Uterus (tissue), 4 donors: ENCODE measurements around the gene MAPKAPK3. TPM values are rescaled to one million over a fixed set of nuclear protein-coding genes. Genes with fewer than 3 reads are reported as not detected.

ENCODE experiments used
- DNase-seq, 2 donors: peaks; one replicate each; pipeline ENCODE4 v3.0.0-alpha.2; 2019 to 2020
- H3K27ac ChIP-seq, 2 donors: fragments of 200-600 bp; sonication (generic); 1 replicate in 1 of 2; 2 replicates in 1 of 2; pipeline ENCODE4 v1.5.1; 2016 to 2018
- H3K27me3 ChIP-seq, 2 donors: fragments of 200-600 bp; sonication (generic); one replicate each; pipeline ENCODE4 v1.5.1; 2018 to 2019; ENCODE audit warnings: control low read depth in 1 of 2
- H3K36me3 ChIP-seq, 2 donors: fragments of 200-600 bp; sonication (generic); one replicate each; pipeline ENCODE4 v1.5.1; 2019; ENCODE audit warnings: control low read depth in 1 of 2
- H3K4me1 ChIP-seq, 2 donors: fragments of 200-600 bp; sonication (generic); one replicate each; pipeline ENCODE4 v1.5.1; 2018 to 2019; ENCODE audit warnings: control low read depth in 1 of 2
- H3K4me3 ChIP-seq, 2 donors: fragments of 200-600 bp; sonication (generic); 1 replicate in 1 of 2; 2 replicates in 1 of 2; pipeline ENCODE4 v1.5.1; 2018 to 2019; ENCODE audit warnings: mild to moderate bottlenecking in 1 of 2
- H3K9me3 ChIP-seq, 2 donors: fragments of 200-600 bp; sonication (generic); one replicate each; pipeline ENCODE4 v1.5.1; 2019; ENCODE audit warnings: control low read depth in 1 of 2
- POLR2A ChIP-seq, 2 donors: fragments of 450-650 bp; IDR thresholded peaks; one replicate each; pipeline ENCODE4 v1.6.1; 2016; ENCODE audit warnings: antibody characterized with exemption in 2 of 2, mild to moderate bottlenecking in 1 of 2, moderate library complexity in 1 of 2
- intact Hi-C: fragments of 100-400 bp; cut with DNase I; formaldehyde crosslinking; loops from one replicate; pipeline ENCODE4 v1.15.1; 2023; ENCODE audit warnings: low total_unique reads
- total RNA-seq, 4 donors: library from RNA; depleted of rRNA in 3 of 4; stranded (reverse); fragments of >200 nt in 3 of 4; gene quantifications; one replicate each; pipeline versions ENCODE4 v1.1.0 to v1.2.4, GENCODE V29; 2014 to 2023
- TF ChIP-seq, protein P1 (sequence below), 4 experiments: fragments of 200-600 bp in 2 of 4; fragments of 450-650 bp in 2 of 4; sonication (generic) in 2 of 4; IDR thresholded peaks; one replicate each; pipeline ENCODE4 v1.5.1; 2016 to 2019; ENCODE audit warnings: antibody characterized with exemption in 4 of 4, mild to moderate bottlenecking in 2 of 4, moderate library complexity in 1 of 4
- donor health status: DM: yes; HTN: yes; CAD: no.

The MAPKAPK3 gene
- total RNA-seq, 4 donors from 2014 or later: 22.0 to 39.1 (median 29.0) TPM

DNA sequence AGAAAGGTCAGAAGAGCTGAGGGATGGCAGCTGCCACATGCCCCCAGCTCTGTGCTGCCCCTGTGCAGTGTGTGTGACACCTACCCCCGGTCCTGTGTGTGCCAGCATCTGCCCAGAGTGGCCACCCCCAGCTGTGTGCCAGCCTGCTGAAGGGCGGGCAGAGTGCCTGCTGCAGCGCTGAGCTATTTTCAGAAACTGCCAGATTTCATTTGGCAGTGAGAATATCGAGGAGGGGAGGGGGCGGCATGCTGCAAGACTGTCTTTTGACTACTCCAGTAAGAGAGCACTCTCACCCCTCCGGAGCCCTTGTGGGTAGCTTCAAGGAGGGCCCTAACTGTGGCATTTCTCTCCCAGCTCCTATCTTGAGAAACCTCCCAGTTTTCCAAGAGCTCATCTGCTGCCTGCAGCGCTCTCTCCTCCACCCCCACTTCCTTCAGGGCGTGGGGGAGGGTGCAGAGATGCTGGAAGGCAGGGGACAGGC is 32.5 kb downstream of the MAPKAPK3 start:
- Histone ChIP-seq H3K4me3 (no peak overlapping the region), H3K9me3 (no peaks in the 10 kb centered on the region), H3K27me3 (no peaks in the 10 kb centered on the region), H3K27ac (no peak overlapping the region), H3K36me3 (no peaks in the 10 kb centered on the region), H3K4me1 (no peaks in the 10 kb centered on the region)
- TF ChIP-seq, protein P1, sequence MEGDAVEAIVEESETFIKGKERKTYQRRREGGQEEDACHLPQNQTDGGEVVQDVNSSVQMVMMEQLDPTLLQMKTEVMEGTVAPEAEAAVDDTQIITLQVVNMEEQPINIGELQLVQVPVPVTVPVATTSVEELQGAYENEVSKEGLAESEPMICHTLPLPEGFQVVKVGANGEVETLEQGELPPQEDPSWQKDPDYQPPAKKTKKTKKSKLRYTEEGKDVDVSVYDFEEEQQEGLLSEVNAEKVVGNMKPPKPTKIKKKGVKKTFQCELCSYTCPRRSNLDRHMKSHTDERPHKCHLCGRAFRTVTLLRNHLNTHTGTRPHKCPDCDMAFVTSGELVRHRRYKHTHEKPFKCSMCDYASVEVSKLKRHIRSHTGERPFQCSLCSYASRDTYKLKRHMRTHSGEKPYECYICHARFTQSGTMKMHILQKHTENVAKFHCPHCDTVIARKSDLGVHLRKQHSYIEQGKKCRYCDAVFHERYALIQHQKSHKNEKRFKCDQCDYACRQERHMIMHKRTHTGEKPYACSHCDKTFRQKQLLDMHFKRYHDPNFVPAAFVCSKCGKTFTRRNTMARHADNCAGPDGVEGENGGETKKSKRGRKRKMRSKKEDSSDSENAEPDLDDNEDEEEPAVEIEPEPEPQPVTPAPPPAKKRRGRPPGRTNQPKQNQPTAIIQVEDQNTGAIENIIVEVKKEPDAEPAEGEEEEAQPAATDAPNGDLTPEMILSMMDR (IDR thresholded peaks at IDR 0.05): no peak
- no peak for TF ChIP-seq POLR2A (IDR thresholded peaks at IDR 0.05)
- intact Hi-C loops: no loop called here
- no peak for DNase-seq

DNA sequence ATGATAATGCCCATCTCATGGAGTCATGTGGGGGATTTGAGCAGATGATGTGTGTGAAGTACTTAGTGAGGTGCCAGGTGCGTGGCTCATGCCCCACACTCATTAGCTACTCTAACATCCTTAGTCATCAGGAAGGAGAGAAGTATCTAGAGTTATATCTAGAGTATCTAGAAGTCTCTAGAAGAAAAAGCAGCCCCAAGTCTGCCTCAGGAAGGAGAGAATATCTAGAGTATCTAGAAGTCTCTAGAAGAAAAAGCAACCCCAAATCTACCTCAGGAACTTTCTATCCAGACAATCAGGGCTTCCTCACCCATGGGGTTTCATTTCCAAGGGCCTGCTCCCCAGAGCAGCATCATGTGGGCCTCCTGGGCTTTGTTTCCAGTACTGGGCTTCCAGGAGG is 33.1 kb downstream of the MAPKAPK3 start:
- H3K27ac ChIP-seq: no peak overlapping the region
- TF ChIP-seq POLR2A (IDR thresholded peaks at IDR 0.05): no peak
- TF ChIP-seq, protein P1 (IDR thresholded peaks at IDR 0.05): no peak

DNA sequence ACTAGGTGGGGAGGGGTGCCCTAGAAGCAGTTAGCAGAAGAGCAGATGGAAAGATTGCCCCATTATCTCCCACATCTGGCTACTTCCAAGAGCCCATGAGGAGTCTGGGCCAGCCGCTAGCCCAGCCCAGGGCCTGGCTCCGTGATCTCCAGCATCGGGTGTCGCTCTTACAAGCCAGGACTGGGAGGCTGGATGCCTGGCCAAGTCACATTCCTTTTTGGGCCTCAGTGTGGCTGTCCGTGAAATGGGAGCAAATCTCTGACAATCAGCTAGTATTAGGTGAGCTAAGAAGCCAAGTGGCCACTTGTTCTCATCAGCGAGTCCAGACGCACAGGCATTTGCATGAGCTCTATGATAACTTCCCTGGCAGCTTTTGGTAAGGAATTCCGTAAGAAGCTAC is 34.5 kb downstream of the MAPKAPK3 start:
- Histone ChIP-seq H3K27ac (no peak overlapping the region), H3K36me3 (no peaks in the 10 kb centered on the region), H3K4me1 (no peaks in the 10 kb centered on the region), H3K4me3 (no peak overlapping the region), H3K27me3 (no peaks in the 10 kb centered on the region), H3K9me3 (no peaks in the 10 kb centered on the region)
- no peak for TF ChIP-seq POLR2A (IDR thresholded peaks at IDR 0.05)
- intact Hi-C loops: no loop called here
- DNase-seq: no peak

More for the DNA sequence above, 33.1 kb downstream of the MAPKAPK3 start:
- intact Hi-C loops: no loop called here
- H3K4me1 ChIP-seq: no peaks in the 10 kb centered on the region
- no peaks in the 10 kb centered on the region for H3K27me3 ChIP-seq
- H3K9me3 ChIP-seq: no peaks in the 10 kb centered on the region
- no peaks in the 10 kb centered on the region for H3K36me3 ChIP-seq
- H3K4me3 ChIP-seq: no peak overlapping the region
- no peak for DNase-seq

DNA sequence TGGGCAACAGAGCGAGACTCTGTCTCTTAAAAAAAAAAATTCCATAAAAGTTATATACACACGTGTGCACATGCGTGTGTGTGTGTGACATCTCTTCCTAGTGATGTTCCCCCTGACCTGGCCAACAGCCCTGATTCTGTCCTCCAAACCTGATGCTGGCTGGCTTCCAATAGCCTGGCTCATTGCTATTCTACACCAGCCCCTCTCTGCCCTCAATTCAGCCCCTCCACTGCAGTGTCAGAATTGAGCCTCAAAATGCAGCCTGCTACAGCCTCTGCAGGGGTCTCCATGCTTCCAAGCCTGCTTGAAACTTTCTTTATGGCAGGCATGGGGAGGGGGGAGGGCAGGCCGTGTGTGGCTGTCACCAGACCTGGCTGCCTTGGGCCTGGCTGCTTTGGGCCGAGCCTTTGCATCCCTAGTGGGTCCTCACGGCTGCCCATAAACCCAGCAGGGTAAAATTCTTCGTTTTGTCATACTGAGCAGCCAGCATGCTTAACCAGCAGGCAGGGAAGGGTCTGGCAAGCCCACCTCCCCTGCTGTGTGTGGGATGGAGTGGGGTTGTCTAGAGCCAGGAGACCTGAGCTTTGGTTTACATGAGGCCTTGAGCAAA is 35.1 kb downstream of the MAPKAPK3 start:
- TF ChIP-seq POLR2A (IDR thresholded peaks at IDR 0.05): no peak
- TF ChIP-seq, protein P1 (IDR thresholded peaks at IDR 0.05): no peak
- H3K27me3 ChIP-seq: no peaks in the 10 kb centered on the region
- DNase-seq: no peak
- H3K4me1 ChIP-seq: no peaks in the 10 kb centered on the region
- intact Hi-C loops: no loop called here
- no peaks in the 10 kb centered on the region for H3K36me3 ChIP-seq
- no peaks in the 10 kb centered on the region for H3K9me3 ChIP-seq
- H3K4me3 ChIP-seq: no peak overlapping the region
- H3K27ac ChIP-seq: no peak overlapping the region

DNA sequence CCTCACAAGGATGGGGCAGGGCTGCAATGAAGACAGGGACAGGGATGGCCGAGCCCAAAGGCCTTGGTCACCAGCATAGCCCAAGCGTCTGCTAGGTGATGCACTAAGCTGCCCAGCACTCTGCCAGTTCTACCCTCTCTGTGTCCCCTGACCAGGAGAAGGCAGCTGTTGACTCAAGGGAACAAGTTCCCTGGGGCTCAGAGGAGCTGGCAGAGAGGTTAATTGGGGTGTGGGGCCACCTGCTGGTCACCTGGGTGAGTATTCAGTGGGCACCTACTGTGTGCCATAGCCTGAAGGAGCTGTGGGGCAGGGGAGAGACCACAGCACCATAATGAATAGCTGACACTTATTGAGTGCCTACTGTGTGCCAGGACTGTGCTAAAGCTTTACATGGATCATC is 35.8 kb downstream of the MAPKAPK3 start:
- DNase-seq: no peak
- H3K36me3 ChIP-seq: no peaks in the 10 kb centered on the region
- no peaks in the 10 kb centered on the region for H3K27me3 ChIP-seq
- H3K9me3 ChIP-seq: no peaks in the 10 kb centered on the region
- TF ChIP-seq POLR2A (IDR thresholded peaks at IDR 0.05): no peak
- TF ChIP-seq, protein P1 (IDR thresholded peaks at IDR 0.05): peak in 2 of 4 experiments; percentile 4 to 22
- no peak overlapping the region for H3K4me3 ChIP-seq
- intact Hi-C loops: no loop called here
- H3K4me1 ChIP-seq: no peaks in the 10 kb centered on the region
- H3K27ac ChIP-seq: no peak overlapping the region
